ENCODE data around the gene MLH1. TPM values are rescaled to one million over a fixed set of nuclear protein-coding genes. Genes with fewer than 3 reads are reported as not detected.

MLH1 gene
- total and polyA plus RNA-seq, 2 of the 8 experiments (the other 6 are each of a cell fraction or from before 2014, with no cell fraction given), result 36.4 to 47.3 TPM

DNA sequence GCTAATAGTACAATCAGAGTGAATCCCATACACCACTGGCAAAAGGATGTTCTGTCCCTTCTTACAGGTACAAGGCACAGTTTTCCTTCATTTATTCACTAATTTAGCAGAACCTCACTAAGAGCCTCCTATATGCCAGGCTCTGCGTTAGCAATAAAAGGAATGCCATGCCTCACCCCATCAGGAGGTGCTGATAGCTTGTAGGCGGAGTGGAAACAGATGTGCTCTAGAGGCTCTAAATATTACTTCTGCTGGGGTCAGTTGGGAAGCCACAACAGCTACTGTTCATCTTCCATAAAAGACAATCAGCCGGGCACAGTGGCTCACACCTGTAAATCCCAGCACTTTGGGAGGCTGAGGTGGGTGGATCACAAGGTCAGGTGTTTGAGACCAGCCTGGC, 24.4 kb downstream of the MLH1 start (continued):
- no peak for TF ChIP-seq NRF1 (IDR thresholded peaks at IDR 0.05; ENCODE audit: low read depth, low read length)

All from H1 (cell line).